Caki2 (cell line): ENCODE measurements around the gene FEN1. TPM values are rescaled to one million over a fixed set of nuclear protein-coding genes. Genes with fewer than 3 reads are reported as not detected.

Source experiments
- DNase-seq: peaks from one replicate; pipeline ENCODE4 v3.0.0-alpha.2; 2015; ENCODE audit warnings: low read depth
- in situ Hi-C: cut with HindIII; loops from 2 replicates; pipeline ENCODE4 v1.10.0; 2016; ENCODE audit warnings: low sequenced_read_pairs, low pct_unique_long_range_greater_than_20kb, mixed read lengths
- total RNA-seq: library from RNA; depleted of rRNA; stranded (reverse); fragments of >200 nt; shearing (Covaris generic); gene quantifications from 2 replicates; pipeline ENCODE4 v1.2.3, GENCODE V29; 2014; ENCODE audit warnings: low replicate concordance; rRNA removed

FEN1 gene, protein sequence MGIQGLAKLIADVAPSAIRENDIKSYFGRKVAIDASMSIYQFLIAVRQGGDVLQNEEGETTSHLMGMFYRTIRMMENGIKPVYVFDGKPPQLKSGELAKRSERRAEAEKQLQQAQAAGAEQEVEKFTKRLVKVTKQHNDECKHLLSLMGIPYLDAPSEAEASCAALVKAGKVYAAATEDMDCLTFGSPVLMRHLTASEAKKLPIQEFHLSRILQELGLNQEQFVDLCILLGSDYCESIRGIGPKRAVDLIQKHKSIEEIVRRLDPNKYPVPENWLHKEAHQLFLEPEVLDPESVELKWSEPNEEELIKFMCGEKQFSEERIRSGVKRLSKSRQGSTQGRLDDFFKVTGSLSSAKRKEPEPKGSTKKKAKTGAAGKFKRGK
- 61.0 and 66.9 TPM in 2 replicates for total RNA-seq

DNA sequence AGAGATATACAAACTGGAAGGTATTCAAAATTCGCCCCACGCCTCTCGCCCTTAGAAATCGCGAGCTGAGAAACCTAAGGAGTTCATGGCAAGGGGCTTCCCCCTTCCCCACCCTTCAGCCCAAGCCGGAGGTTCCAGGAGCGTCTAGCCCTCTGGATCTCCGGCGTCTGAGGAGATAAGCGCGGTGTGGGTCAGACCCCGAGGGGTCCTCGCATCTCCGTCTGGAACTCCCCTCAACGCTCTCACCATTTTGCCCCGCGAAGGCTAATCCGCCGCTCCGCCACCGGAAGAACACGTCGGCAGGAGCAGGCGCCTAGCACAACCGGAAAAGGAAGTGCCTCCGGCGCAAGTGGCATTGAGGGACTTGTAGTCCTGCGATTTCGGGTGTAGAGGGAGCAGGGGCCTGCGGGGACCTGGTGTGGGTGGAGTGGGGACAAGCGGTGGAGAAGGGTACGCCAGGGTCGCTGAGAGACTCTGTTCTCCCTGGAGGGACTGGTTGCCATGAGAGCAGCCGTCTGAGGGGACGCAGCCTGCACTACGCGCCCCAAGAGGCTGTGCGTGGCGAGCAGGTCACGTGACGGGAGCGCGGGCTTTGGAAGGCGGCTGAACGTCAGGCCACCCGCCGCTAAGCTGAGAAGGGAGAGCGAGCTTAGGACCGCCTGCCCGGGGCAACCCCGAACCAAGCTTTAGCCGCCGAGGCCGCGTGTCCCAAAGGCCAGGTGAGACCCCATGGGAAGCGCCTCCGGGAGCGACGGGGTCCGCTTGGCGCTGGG, at the start of gene FEN1, which contains the start of gene TMEM258:
TSS of gene FEN1 (plus strand) at position 602 of the 773 bp plus-strand sequence. CDS start 2,451 bp downstream, outside the sequence.
TSS of gene TMEM258 (minus strand) at position 290 of the 773 bp plus-strand sequence. CDS start at position 249, 41 bp downstream.
- DNase-seq: peak; percentile 93
- in situ Hi-C loops: no loop called here

- no peak for DNase-seq
- in situ Hi-C loops: no loop called here
Measured at GRCh38 chr11:61743486-61744095, 49.1 kb upstream of the FEN1 start.

GRCh38 chr11:61744181-61744580, 48.5 kb upstream of the FEN1 start:
- in situ Hi-C loops: no loop called here
- no peak for DNase-seq

- in situ Hi-C loops: no loop called here
- no peak for DNase-seq
Measured at GRCh38 chr11:61744609-61745156, 48.0 kb upstream of the FEN1 start.

GRCh38 chr11:61745781-61746441, 46.8 kb upstream of the FEN1 start:
- no peak for DNase-seq
- in situ Hi-C loops: no loop called here

DNA sequence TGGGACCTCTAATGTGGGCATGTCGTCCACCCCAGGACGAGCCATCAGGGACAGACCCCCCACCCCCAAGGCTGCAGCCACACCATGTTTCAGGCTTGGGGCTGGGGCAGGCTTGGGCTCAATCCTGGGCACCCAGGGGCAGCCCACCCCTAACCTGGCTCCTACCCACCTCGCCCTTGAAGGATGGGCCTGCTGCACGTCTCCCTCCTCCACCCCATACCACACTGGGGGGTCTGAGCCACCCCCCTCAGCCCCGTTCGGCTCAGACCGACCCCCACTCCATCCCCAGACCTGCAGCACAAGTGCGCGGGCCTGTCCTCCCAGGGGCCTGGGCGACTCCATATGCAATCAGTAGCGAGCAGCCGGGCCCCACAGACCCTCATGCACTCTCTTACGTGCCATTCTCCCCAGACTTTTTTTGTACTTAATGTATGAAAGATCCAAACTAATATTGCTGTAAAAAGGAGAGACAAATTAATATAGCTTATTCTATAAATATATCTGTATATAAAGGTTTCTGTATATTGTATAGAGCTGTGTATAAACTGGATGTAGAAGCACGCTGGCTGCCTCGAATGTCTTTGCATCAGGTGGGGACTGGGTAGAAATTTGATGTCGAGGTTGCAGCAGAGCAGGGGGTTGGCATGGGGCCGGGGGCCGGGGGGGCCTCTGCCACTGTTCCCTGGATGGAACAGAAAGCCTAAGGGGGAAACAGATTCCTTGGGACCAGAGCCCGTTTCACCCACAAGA, 46.1 kb upstream of the FEN1 start:
- no peak for DNase-seq
- in situ Hi-C loops: no loop called here

- in situ Hi-C loops: no loop called here
- DNase-seq: peak; percentile 51
Measured at GRCh38 chr11:61747192-61747966, 45.3 kb upstream of the FEN1 start.

DNA sequence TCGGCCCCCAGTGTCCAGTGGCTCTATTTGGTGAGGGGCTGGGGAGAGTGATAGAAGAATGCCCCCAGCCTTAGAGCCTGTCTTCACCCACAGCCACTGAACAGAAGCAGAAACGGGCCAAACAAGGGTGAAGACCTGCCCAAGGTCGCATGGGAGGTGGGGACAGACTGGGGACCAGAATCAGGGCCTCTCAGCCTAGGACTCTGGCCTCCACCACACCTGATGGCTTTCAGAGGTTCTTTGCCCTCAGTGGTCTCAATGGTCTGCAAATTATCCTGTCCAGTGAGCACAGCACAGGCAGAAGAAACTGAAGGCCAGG, 44.8 kb upstream of the FEN1 start:
- DNase-seq: no peak
- in situ Hi-C loops: no loop called here

DNA sequence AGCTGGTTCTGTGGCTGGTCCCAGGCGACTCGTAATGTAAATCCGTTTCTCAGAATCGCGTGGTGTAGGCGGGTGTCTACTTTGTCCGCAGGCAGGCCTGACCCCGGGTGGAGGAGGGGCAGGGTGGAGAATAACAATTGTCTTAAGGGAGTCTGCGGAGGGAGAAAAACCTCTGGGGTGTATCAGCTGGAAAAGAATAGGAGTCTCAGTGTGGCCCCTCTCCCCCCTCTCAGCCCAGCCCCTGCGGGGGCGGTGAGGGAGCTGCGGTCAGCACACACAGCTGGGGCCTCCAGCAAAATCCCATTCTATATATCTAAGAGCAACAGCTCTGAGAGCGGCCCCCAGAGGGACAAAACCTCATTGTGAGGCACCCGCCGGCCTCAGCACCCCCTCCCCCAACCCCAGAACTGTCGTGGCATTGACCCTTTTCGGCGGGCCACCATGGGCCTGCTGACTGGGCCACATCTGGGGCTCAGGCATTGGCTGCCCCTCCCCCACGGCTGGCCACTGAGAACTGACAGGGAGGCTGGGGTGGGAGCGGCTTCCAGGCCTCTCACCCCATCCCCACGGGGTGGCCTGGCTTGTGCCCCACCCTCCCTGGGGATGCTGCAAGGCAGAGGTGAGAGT, 43.0 kb upstream of the FEN1 start:
- in situ Hi-C loops: no loop called here
- DNase-seq: no peak

GRCh38 chr11:61750631-61751273, 42.0 kb upstream of the FEN1 start:
- in situ Hi-C loops: no loop called here

DNA sequence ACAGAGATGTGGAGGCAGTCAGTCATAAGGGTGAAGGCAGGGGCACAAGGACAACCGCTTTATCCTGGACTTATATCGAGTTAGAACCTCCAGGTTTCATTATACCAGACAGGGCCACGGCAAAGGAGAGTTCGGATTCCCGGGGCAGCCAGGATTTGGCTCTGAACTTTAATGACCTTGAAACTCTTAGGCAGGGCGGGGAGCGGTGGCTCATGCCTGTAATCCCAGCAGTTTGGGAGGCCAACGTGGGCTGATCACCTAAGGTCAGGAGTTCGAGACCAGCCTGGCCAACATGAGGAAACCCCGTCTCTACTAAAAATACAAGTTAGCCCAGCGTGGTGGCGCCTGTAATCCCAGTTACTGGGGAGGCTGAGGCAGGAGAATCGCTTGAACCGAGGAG, 41.3 kb upstream of the FEN1 start:
- in situ Hi-C loops: no loop called here
- DNase-seq: no peak

More at GRCh38 chr11:61750631-61751273, 42.0 kb upstream of the FEN1 start:
- DNase-seq: no peak

DNA sequence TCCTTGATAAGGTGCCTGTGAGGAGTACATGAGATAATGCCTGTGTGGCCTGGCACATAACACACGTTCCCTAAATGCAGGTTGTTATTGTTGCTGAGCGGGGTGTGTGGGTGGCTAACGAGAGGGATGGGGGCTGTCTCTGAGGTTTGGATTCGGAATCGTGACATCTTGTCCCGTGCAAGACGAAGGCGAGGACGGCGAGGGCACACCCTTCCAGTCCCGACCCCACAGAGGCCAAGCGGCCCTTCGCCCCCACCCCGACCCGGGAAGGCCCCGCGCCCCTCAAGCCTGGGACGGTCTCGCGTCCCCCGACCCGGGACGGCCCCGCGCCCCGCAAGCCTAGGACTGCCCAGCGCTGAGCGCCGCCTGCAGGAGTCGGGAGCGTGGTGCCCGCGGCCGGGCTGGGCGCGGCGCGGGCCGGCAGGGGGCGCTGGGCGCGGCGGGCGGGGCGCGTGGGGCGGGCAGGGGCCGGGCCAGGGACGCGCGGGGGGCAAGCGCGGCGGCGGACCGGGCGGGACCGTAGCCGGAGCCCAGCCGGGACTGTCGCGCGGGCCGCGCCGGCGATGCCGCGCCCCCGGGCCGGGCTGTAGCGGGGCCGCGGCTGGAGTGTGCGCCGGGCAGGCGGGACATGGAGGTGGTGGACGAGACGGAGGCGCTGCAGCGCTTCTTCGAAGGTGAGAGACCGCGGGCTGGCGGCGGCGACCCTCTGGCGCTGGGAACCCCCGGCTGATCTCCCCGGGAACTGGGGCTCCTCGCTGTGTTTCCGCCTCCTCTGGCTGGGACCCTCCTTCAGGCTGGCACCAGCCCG, 40.4 kb upstream of the FEN1 start, which contains the start of gene MYRF:
TSS of gene MYRF (plus strand) at position 520 of the 808 bp plus-strand sequence. CDS start at position 629, 109 bp downstream.
- DNase-seq: no peak
- in situ Hi-C loops: no loop called here

GRCh38 chr11:61752925-61753521, 39.7 kb upstream of the FEN1 start:
- in situ Hi-C loops: no loop called here

GRCh38 chr11:61753672-61754071, 39.0 kb upstream of the FEN1 start:
- no peak for DNase-seq
- in situ Hi-C loops: no loop called here

More at GRCh38 chr11:61752925-61753521, 39.7 kb upstream of the FEN1 start:
- no peak for DNase-seq
